Mucosa of stomach (tissue), 1 donor: Measurements from ENCODE around the gene NHERF1.

Experiments used
- H3K27me3 ChIP-seq: one replicate; pipeline ENCODE4 v1.7.0; 2013; ENCODE audit warnings: mild to moderate bottlenecking, low read length; ENCODE audit not compliant: control insufficient read depth, insufficient read depth
- H3K36me3 ChIP-seq: one replicate; pipeline ENCODE4 v1.7.0; 2013; ENCODE audit warnings: low read length; ENCODE audit not compliant: control insufficient read depth, insufficient read depth
- H3K4me1 ChIP-seq: one replicate; pipeline ENCODE4 v1.7.0; 2013; ENCODE audit warnings: mild to moderate bottlenecking, low read length; ENCODE audit not compliant: control insufficient read depth, insufficient read depth
- H3K4me3 ChIP-seq: one replicate; pipeline ENCODE4 v1.7.0; 2013; ENCODE audit warnings: low read length
- H3K9ac ChIP-seq: one replicate; pipeline ENCODE4 v1.7.0; 2013; ENCODE audit warnings: mild to moderate bottlenecking, low read length, moderate library complexity
- H3K9me3 ChIP-seq: one replicate; pipeline ENCODE4 v1.7.0; 2013; ENCODE audit warnings: mild to moderate bottlenecking, low read length, moderate library complexity; ENCODE audit not compliant: control insufficient read depth
- donor health status: Pancreatic carcinoma.

Gene NHERF1

DNA sequence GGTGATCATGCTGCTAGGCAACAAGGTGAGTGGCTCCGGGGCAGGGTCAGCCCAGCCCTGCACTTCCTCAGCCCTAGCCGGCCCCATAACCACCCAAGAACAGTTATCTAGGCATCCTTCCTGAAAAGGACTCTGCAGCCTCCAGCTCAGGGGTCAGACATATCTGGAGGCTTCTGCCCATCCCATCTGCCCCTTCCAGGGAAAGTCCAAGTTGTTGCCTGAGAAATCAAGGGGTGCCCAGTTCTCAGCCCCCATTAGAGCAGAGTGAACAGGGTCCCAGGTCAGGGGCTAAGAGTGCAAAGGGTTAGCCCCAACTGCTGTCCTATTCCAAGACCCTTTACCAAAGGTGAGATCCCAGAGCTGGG, 4.1 kb upstream of the NHERF1 start:
- Histone ChIP-seq H3K9me3 (no peaks in the 10 kb centered on the region), H3K36me3 (no peaks in the 10 kb centered on the region), H3K27me3 (peaks cover 16% of the 10 kb centered on the region), H3K9ac (peak overlapping the region; percentile 49), H3K4me3 (no peak overlapping the region), H3K4me1 (peaks cover 41% of the 10 kb centered on the region)

DNA sequence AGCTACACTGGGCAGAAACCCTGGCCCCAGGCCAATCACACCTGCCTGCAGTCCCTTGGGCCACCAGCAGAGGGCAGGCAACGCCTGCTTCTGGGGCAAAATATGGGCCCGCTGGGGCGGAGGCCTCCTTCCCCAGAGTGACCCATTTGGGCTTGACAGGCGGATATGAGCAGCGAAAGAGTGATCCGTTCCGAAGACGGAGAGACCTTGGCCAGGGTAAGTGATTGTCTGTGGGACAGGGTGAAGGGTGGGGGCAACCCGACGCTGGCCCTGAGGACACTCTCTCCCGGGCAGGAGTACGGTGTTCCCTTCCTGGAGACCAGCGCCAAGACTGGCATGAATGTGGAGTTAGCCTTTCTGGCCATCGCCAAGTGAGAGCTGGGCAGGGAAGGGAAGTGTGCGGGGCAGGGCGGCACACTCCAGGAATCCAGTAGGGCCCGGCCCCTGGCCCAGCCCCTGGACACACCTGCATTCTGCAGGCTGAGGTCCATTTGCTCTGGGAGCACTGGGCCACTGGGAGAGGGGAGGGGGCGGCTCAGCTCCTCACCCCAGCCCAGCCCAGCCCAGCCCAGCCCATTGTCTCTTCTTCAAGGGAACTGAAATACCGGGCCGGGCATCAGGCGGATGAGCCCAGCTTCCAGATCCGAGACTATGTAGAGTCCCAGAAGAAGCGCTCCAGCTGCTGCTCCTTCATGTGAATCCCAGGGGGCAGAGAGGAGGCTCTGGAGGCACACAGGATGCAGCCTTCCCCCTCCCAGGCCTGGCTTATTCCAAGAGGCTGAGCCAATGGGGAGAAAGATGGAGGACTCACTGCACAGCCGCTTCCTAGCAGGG, 3.5 kb upstream of the NHERF1 start:
- no peaks in the 10 kb centered on the region for H3K36me3 ChIP-seq
- H3K9ac ChIP-seq, result peak overlapping the region; percentile 49
- no peak overlapping the region for H3K4me3 ChIP-seq
- H3K27me3 ChIP-seq, result peaks cover 16% of the 10 kb centered on the region
- H3K9me3 ChIP-seq, result no peaks in the 10 kb centered on the region
- peaks cover 39% of the 10 kb centered on the region for H3K4me1 ChIP-seq

DNA sequence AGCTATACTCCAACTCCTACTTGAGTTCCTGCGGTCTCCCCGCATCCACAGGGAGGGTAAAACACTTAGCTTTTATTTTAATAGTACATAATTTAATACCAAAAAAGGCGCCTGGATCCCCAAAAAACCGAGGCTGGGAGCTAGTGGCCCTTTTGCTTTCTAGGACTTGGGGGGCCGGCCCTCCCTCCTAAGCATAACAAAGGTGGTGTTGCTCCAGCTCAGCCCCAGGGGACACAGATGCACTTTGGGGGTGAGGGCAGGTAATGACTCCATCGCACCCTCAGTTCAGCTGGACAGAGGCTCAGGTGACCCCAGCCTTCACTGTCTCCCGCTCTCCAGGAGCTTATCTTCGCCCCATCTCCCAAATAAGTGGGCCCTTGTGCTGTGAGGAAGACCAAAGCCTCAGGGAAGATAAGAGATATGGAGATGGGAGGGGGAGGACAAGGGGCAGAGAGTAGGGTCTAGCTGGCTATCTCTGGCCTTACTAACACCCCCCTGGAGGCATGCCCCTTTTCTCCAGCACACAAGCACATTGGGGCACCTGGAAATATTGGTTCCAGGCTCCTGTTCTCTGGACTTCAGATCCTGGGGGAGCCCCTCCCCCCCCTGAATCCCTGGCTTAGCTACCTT, 2.8 kb upstream of the NHERF1 start:
- Histone ChIP-seq H3K4me1 (peaks cover 39% of the 10 kb centered on the region), H3K4me3 (no peak overlapping the region), H3K36me3 (no peaks in the 10 kb centered on the region), H3K27me3 (peaks cover 11% of the 10 kb centered on the region), H3K9ac (no peak overlapping the region), H3K9me3 (no peaks in the 10 kb centered on the region)

DNA sequence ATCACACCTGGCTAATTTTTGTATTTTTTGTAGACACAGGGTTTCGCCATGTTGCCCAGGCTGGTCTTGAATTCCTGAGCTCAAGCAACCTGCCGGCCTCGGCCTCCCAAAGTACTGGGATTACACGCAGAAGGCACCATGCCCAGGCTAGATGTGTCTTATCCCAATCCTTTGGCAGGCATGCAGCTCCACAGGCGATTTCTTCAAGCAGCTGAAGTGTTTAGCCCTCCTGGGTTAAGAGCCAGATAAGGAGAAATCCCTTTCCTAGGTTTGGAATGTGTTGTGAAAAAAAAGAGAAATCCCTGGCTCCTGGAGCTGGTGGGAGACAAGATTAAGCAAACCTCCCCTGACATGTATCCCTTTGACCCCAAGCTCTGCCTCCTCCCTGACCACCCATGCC, 2.1 kb upstream of the NHERF1 start:
- Histone ChIP-seq H3K9me3 (no peaks in the 10 kb centered on the region), H3K36me3 (no peaks in the 10 kb centered on the region), H3K27me3 (peaks cover 5% of the 10 kb centered on the region), H3K4me1 (peaks cover 47% of the 10 kb centered on the region), H3K9ac (no peak overlapping the region), H3K4me3 (no peak overlapping the region)

DNA sequence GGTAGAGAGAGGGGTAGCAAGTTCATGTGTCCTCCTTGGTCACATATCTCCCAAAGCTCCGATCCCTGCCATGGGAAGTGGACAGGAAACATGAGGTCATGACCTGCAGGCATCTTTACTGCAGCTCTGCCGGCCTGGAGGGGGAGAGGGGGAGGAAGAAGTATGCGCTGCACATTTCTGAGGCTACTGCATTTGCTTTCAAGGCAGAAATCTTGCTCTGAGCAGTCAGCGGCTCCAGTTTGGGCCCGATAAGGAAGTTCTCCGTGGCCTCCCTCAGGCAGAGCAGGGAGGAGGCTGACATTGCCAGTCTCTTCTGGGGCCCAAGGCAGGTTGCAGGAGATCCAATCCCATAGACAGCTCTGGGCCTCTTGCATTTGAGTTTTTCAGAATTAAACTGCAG, 1.5 kb upstream of the NHERF1 start:
- H3K27me3 ChIP-seq, result peaks cover 5% of the 10 kb centered on the region
- peaks cover 52% of the 10 kb centered on the region for H3K4me1 ChIP-seq
- no peak overlapping the region for H3K9ac ChIP-seq
- H3K36me3 ChIP-seq, result no peaks in the 10 kb centered on the region
- H3K4me3 ChIP-seq, result no peak overlapping the region
- no peaks in the 10 kb centered on the region for H3K9me3 ChIP-seq

DNA sequence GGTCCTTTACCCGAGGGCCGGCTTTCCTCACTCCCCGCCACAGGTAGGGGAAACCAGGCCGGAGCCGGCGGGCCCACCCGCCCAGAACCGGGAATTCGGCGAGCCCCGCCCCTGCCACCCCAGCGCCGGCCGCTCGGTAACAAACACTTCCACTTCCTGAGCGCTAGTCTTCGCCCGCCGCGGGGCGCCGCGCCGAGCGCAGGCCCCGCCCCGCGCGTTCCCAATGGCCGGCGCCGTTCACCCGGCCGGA, 224 bp upstream of the NHERF1 start:
- Histone ChIP-seq H3K4me3 (no peak overlapping the region), H3K9ac (peak overlapping the region; percentile 57), H3K36me3 (no peaks in the 10 kb centered on the region), H3K4me1 (peaks cover 59% of the 10 kb centered on the region), H3K9me3 (no peaks in the 10 kb centered on the region), H3K27me3 (peaks cover under 1% of the 10 kb centered on the region)

DNA sequence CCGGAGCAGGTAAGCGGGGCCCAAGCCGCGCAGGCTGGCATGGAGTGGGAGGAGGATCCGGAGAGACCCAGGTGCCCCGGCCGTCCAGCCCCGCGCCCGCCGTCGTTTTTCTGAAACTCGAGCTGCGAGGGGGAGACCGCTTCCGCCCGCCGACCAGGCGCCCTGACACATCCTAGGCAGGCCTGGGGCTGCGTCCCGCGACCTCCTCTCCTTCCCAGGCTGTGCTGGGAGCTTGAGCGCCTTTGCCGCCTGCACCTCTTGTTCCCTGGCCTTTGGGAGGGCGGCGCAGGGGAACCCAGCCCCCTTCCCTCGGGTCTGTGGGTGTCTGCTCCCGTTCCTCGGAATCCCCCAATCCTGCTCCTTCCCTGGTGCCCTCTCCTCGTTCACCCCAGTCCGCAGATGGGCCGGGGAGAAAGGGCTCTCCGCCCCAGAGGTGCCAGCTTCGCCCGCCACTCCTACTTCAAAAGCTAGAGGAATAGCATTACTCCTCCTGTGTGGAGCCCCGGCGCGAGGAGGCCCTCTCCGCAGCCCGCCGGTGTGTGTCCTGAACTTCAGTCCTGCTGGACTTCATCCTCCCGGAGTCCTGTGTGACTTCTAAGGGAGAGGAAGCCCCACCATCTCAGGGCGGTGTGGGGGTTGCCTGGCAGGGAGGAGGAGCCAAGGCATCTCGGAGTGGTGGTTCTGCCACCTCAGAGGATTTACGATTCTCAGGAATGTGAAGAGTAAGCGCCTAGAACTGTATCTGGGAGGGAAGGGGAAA, 1.0 kb downstream of the NHERF1 start:
- Histone ChIP-seq H3K9me3 (no peaks in the 10 kb centered on the region), H3K9ac (peak overlapping the region; percentile 88), H3K27me3 (no peaks in the 10 kb centered on the region), H3K4me1 (peaks cover 50% of the 10 kb centered on the region), H3K4me3 (peak overlapping the region; percentile 82), H3K36me3 (no peaks in the 10 kb centered on the region)

DNA sequence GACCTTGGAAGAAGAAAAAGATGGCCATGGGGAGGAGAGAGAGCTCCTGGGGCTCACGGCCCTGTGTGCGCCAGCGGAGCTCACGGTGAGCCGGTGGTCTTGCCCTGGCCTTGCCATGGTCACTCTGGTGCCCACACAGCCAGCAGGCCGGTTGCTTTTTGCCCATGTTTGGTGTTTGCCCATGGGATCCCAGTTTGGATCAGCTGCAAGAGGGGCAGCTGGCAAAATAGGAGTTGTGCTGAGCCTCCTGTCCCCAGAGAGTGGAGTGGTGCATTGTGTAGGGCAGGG, 1.6 kb downstream of the NHERF1 start:
- no peaks in the 10 kb centered on the region for H3K9me3 ChIP-seq
- no peaks in the 10 kb centered on the region for H3K27me3 ChIP-seq
- no peaks in the 10 kb centered on the region for H3K36me3 ChIP-seq
- peak overlapping the region; percentile 88 for H3K9ac ChIP-seq
- peak overlapping the region; percentile 82 for H3K4me3 ChIP-seq
- peaks cover 47% of the 10 kb centered on the region for H3K4me1 ChIP-seq

DNA sequence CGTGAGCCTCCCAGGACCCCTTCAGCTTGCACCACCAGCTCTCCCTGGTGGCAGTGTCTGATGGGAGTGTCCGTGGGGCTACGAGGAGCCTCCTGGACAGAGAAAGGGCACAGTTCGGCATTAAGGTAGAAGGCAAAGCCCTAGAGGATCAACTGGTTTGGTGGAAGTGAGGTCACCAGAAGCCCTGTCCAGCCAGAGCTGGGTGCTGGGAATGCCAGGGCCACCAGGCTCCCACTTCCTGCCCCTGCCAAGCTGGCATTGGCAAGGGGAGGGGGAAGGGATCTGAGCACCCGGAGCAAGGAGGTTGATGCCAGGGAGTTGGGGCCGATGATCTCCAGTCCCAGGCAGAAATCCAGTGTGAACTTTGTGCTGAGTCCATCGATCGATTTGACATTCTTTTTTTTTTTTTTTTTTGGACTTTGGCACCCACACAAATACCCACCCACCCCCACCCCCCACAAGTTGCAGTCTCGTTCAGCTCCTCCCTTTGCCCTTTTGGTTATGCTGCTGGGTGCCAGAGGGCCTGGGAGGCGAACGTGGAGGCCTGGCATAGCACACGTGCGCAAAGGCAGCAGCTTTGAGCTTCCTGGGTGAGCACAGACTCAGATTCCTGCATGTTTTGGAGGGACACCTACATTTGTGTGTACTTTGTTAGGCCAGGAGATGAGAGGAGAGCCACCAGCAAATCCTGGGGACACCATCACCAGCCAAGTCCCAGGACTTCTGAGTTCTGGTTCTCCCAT, 2.1 kb downstream of the NHERF1 start:
- no peaks in the 10 kb centered on the region for H3K36me3 ChIP-seq
- H3K9ac ChIP-seq, result peak overlapping the region; percentile 88
- H3K27me3 ChIP-seq, result no peaks in the 10 kb centered on the region
- peaks cover 47% of the 10 kb centered on the region for H3K4me1 ChIP-seq
- no peaks in the 10 kb centered on the region for H3K9me3 ChIP-seq
- peak overlapping the region; percentile 82 for H3K4me3 ChIP-seq

DNA sequence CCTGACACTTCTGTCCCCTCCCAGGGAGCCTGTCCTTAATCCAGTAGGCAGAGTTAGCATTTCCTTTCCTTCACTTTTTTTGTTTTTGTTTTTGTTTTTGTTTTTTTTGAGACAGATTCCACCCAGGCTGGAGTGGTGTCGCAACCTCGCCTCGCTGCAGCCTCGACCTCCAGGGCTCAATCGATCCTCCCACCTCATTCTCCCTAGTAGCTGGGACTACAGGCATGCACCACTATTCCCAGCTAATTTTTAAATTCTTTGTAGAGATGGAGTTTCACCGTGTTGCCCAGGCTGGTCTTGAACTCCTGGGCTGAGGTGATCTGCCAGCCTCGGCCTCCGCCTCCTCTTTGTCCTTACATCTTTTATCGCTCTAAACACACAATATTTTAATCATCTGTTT, 4.0 kb downstream of the NHERF1 start:
- Histone ChIP-seq H3K27me3 (no peaks in the 10 kb centered on the region), H3K4me3 (no peak overlapping the region), H3K36me3 (no peaks in the 10 kb centered on the region), H3K9me3 (no peaks in the 10 kb centered on the region), H3K4me1 (peaks cover 50% of the 10 kb centered on the region), H3K9ac (no peak overlapping the region)

DNA sequence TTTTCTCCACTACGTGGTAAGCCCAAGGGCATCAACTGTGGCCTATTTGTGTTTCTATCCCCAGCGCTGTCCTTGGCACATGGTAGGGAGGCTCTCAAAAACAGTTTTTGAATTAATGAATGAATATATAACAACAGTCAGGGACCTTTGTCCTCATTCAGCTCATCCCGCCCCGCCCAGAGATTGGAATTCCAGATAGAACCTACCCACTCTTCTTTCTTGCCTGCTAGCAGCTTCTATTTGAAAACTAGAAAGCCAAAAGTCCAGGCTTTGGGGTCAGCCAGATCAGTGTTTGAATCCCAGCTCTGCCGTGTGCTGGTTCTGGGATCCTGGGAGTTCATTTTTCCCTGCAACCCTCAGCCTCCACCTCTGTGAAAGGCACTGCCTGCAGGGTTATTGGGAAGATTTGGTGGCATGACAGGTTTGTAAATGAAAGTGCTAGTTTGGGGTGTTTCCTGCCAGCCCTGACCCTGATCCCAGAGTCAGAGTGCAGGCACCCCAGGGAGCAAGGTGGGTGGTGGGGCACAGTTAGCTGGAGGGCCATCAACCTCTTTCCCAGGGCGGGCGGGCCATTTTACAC, 4.5 kb downstream of the NHERF1 start:
- Histone ChIP-seq H3K27me3 (no peaks in the 10 kb centered on the region), H3K4me1 (peaks cover 50% of the 10 kb centered on the region), H3K9me3 (no peaks in the 10 kb centered on the region), H3K9ac (no peak overlapping the region), H3K36me3 (no peaks in the 10 kb centered on the region), H3K4me3 (no peak overlapping the region)

DNA sequence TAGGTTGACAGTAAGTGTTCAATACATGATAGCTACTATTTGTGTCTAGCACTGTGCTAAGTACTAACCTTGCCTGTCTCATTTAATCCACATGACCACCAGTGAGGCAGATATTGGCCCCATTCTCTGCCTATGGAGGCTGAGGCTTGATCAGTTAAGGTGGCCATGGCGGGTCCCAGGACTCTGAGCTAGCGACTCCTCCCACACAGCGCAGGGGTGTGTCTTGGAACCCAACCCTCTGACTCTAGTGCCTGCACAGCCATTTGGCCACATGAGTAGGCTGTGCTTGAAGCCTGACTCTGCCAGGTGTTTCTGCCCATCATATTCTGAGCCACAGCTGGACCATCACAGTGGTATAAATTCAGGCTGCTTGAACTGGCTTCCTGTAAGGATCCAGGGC, 6.4 kb downstream of the NHERF1 start:
- no peak overlapping the region for H3K9ac ChIP-seq
- peaks cover 68% of the 10 kb centered on the region for H3K4me1 ChIP-seq
- no peaks in the 10 kb centered on the region for H3K27me3 ChIP-seq
- no peaks in the 10 kb centered on the region for H3K9me3 ChIP-seq
- no peaks in the 10 kb centered on the region for H3K36me3 ChIP-seq
- H3K4me3 ChIP-seq, result no peak overlapping the region
